ENCODE data around the gene REC8. TPM values are rescaled to one million over a fixed set of nuclear protein-coding genes. Genes with fewer than 3 reads are reported as not detected.

REC8 gene
- total RNA-seq, 1 experiment from 2014 or later: 58.0 TPM

- Histone ChIP-seq H3K79me1 (ENCODE audit: insufficient read depth, low read depth, low read length, poor library complexity, severe bottlenecking) (peaks cover 2% of the 10 kb centered on the region), H2BK5ac (ENCODE audit: insufficient read length, low read length) (no peak overlapping the region), H3K23ac (ENCODE audit: insufficient read length, low read depth, low read length) (no peak overlapping the region), H3K4me2 (ENCODE audit: insufficient read depth, insufficient read length, low read length) (no peak overlapping the region), H4K91ac (ENCODE audit: insufficient read length, low read depth, low read length) (no peak overlapping the region), H3K79me2 (ENCODE audit: insufficient read depth, low read length) (peaks cover 3% of the 10 kb centered on the region; the same call in 1 of the 2 replicates), H4K20me1 (ENCODE audit: control insufficient read depth, insufficient read depth, insufficient read length) (no peaks in the 10 kb centered on the region), H2BK15ac (ENCODE audit: low read depth, low read length) (no peak overlapping the region), H4K5ac (ENCODE audit: insufficient read length, low read depth, low read length) (no peak overlapping the region), H4K8ac (replicated peaks; ENCODE audit: insufficient read length, low read depth, low read length) (no peak overlapping the region), H2AK5ac (ENCODE audit: insufficient read length, low read length) (no peak overlapping the region), H3K56ac (ENCODE audit: insufficient read length, low read depth, low read length) (no peak overlapping the region), H3K9me3 (ENCODE audit: control insufficient read depth, low read depth, low read length) (no peaks in the 10 kb centered on the region), H3K4me1 (ENCODE audit: insufficient read depth, low read length) (no peaks in the 10 kb centered on the region), H3K27me3 (ENCODE audit: insufficient read depth, low read length) (no peaks in the 10 kb centered on the region), H2AFZ (ENCODE audit: low read length) (no peak overlapping the region), H3K14ac (ENCODE audit: insufficient read depth, low read length) (no peak overlapping the region), H3K27ac (ENCODE audit: insufficient read length, low read depth, low read length) (no peak overlapping the region), H3T11ph (ENCODE audit: low read length) (no peak overlapping the region), H2BK20ac (ENCODE audit: low read depth, low read length, poor library complexity, severe bottlenecking) (no peak overlapping the region), H3K4ac (ENCODE audit: low read depth, low read length) (no peak overlapping the region), H3K9ac (ENCODE audit: extremely low read depth, insufficient read length, low read length) (no peak overlapping the region), H3K23me2 (ENCODE audit: insufficient read length, low read depth, low read length, poor library complexity, severe bottlenecking) (peaks cover 10% of the 10 kb centered on the region), H2BK120ac (ENCODE audit: low read depth, low read length, poor library complexity, severe bottlenecking) (no peak overlapping the region), H3K18ac (ENCODE audit: insufficient read length, low read depth, low read length) (no peak overlapping the region), H2BK12ac (ENCODE audit: insufficient read length, low read depth, low read length) (no peak overlapping the region)
- peaks cover 22 to 34% (median 29%) of the 10 kb centered on the region in 3 experiments for H3K36me3 Mint-ChIP-seq (ENCODE audit: insufficient read depth in 1 of 3, low read depth in 3 of 3)
- 0 out of 5 replicates have a peak, but pooled peaks cover 0 to 2% of the 10 kb centered on the region in 2 experiments for H3K9me3 Mint-ChIP-seq
- peaks cover 31 to 33% of the 10 kb centered on the region in 2 experiments for H3K4me1 Mint-ChIP-seq
- WGBS (ENCODE audit: extremely low coverage, insufficient read length, low lambda C conversion rate): no CpG with 5 or more reads among the region's 8 CpGs
- TF ChIP-seq CTCF (conservative IDR thresholded peaks at IDR 0.05): no peak
- DNase-seq: no peak
- peak overlapping the region; percentile 38 to 66; a peak in 4 of 5 replicates for H3K4me3 Mint-ChIP-seq
- H3K27me3 Mint-ChIP-seq (ENCODE audit: low read depth): no peaks in the 10 kb centered on the region
- peak overlapping the region in 1 of 3 experiments; percentile 54; a peak in 3 of 7 replicates for H3K27ac Mint-ChIP-seq
These were observed 34.1 kb upstream of the REC8 start for GRCh38 chr14:24137529-24138395.
